ENCODE measurements around the gene ZC3H12A. TPM values are rescaled to one million over a fixed set of nuclear protein-coding genes. Genes with fewer than 3 reads are reported as not detected.

The ZC3H12A gene
- total and polyA plus RNA-seq, 2 donors (not counting 1 experiment from before 2014, with no cell fraction given): 73.0 to 170 TPM

- ATAC-seq (ENCODE audit: low read depth) (peak; percentile 97), DNase-seq (peak; percentile 93)
- H3K36me3 ChIP-seq (replicated peaks in 1 of 2; ENCODE audit: control extremely low read depth in 1 of 2, control insufficient read depth in 1 of 2, extremely low read depth in 1 of 2, insufficient read depth in 2 of 2, low read length in 1 of 2): peaks cover 6 to 8% of the 10 kb centered on the region in 2 experiments
- ChIA-PET POLR2A (interaction anchor here (1.1 to 1.3 kb wide), 6 partner anchors 35 to 178 kb away, joined by 3 to 9 read pairs (median 4); partner anchors contain the start of genes CDCA8 and SNIP1), CTCF (interaction anchor here (0.7 to 3.9 kb wide), 20 partner anchors 9 to 176 kb away, joined by 3 to 33 read pairs (median 4); partner anchors contain the start of genes GNL2 and SNIP1)
- peak within 1 kb of the TSS; percentile 76 for H3K4me2 ChIP-seq (replicated peaks; ENCODE audit: low read depth, low read length, poor library complexity, severe bottlenecking)
- Mint-ChIP-seq H3K4me1 (peaks cover 39% of the 10 kb centered on the region), H3K27me3 (no peaks in the 10 kb centered on the region), H3K27ac (peak within 1 kb of the TSS; percentile 99), H3K4me3 (peak within 1 kb of the TSS; percentile 99), H3K9me3 (ENCODE audit: insufficient read depth) (no peaks in the 10 kb centered on the region)
- TF ChIP-seq CTCF (IDR thresholded peaks at IDR 0.05) (peak; percentile 84), EZH2 (IDR thresholded peaks at IDR 0.05; ENCODE audit: borderline replicate concordance, insufficient read depth, low read depth, low read length, poor library complexity, severe bottlenecking) (no peak)
- peak within 1 kb of the TSS; percentile 67 for H3K9ac ChIP-seq (ENCODE audit: low read length)
- peaks cover 13% of the 10 kb centered on the region for H4K20me1 ChIP-seq (ENCODE audit: control insufficient read depth, insufficient read depth, low read length, poor library complexity, severe bottlenecking)
- H3K27ac ChIP-seq (ENCODE audit: low read length in 2 of 2): peak within 1 kb of the TSS; percentile 78 to 87
- H3K4me1 ChIP-seq (ENCODE audit: control insufficient read depth in 2 of 2, insufficient read depth in 2 of 2, low read length in 2 of 2): peaks cover 14 to 22% of the 10 kb centered on the region in 2 donors
- WGBS (ENCODE audit: insufficient coverage): under 1% methylated on average over 98 of the region's 100 CpGs
- peak within 1 kb of the TSS; percentile 94 for H2AFZ ChIP-seq (ENCODE audit: insufficient read depth, low read depth, low read length, poor library complexity, severe bottlenecking)
- H3K9me3 ChIP-seq (ENCODE audit: control extremely low read depth in 1 of 3, control insufficient read depth in 2 of 3, insufficient read depth in 1 of 3, low read length in 2 of 3): no peaks in the 10 kb centered on the region
- intact Hi-C loops (cut with micrococcal nuclease): loop anchor here (1.0 to 2.0 kb wide), 5 partner anchors 40 to 178 kb away; partner anchors contain the start of genes CDCA8, GNL2, SNIP1 and ZC3H12A
- no peaks in the 10 kb centered on the region for H3K27me3 ChIP-seq (replicated peaks in 1 of 4; ENCODE audit: control extremely low read depth in 1 of 4, control insufficient read depth in 3 of 4, insufficient read depth in 4 of 4, low read length in 3 of 4)
- H3K79me2 ChIP-seq (ENCODE audit: control insufficient read depth, insufficient read depth, low read length): peaks cover 42% of the 10 kb centered on the region
- peak within 1 kb of the TSS; percentile 57 to 80 (median 77) for H3K4me3 ChIP-seq (ENCODE audit: control extremely low read depth in 1 of 5, extremely low read depth in 1 of 5, insufficient read depth in 1 of 5, low read depth in 2 of 5, low read length in 4 of 5)
Observed at GRCh38 chr1:37514350-37515184, 40.2 kb downstream of the ZC3H12A start, which contains the start of gene MEAF6. Gene MEAF6 (minus strand): TSS chr1:37514766. CDS start chr1:37514746, 20 bp downstream.
